HG02870 (cell line): ENCODE results near the gene GPRIN2.

ENCODE experiments used
- ATAC-seq: cut with Tn5 transposase; IDR thresholded peaks from one replicate; pipeline ENCODE4 v1.9.1; 2021; ENCODE audit warnings: mild to moderate bottlenecking, moderate library complexity; ENCODE audit not compliant: unreplicated experiment

The GPRIN2 gene

GRCh38 chr10:46550076-46550790, 6.2 kb downstream of the GPRIN2 start:
- no peak for ATAC-seq

DNA sequence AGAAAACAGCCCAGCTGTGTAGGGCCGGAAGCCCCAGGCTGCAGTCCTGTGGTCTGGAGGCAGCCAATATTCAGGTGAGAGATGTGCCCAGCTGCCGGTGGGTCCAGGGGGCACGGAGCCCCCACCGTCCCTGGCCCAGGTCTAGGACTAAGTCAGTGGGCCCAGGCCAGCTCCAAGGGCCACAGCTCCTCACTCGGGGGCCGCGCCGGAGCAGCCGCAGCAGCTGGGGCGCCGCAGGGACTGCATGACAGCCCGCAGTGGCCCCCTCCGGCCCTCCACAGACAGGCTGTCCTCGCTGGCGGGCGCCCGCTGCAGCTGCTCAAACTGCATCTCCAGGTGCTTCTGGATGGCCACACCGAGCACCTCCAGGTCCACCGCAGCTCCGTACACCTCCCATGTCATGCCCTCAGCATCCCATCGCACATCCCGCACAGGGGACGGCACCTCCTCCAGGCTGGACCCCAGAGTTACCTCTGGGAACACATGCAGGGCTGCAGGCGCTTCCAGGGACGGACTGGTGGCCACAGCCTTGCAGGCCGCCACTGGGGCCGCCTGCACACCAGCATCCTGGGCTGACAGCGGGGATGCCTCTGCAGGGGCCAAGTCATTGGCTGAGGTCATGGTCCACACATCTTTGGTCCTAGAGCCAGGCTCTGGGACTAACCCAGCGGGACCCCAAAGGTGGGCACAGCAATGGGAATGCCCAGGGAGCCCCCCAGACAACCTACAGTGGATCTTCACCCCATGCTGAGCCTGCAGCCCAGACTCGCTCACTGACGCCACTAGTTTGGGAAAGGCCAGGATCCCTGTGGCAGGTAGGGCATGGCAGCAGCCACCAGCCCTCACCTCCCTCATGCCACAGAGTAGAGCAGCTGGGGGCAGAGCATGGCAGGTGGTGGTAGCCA, 7.0 kb downstream of the GPRIN2 start:
- no peak for ATAC-seq

GRCh38 chr10:46548498-46549090, 7.9 kb downstream of the GPRIN2 start:
- no peak for ATAC-seq

GRCh38 chr10:46547541-46548497, 8.6 kb downstream of the GPRIN2 start:
- no peak for ATAC-seq

GRCh38 chr10:46546591-46547540, 9.6 kb downstream of the GPRIN2 start:
- ATAC-seq, result no peak

GRCh38 chr10:46545861-46546590, 10.4 kb downstream of the GPRIN2 start:
- ATAC-seq, result no peak

- no peak for ATAC-seq
These were observed 11.3 kb downstream of the GPRIN2 start for GRCh38 chr10:46544989-46545791.

GRCh38 chr10:46543466-46544377, 12.7 kb downstream of the GPRIN2 start:
- ATAC-seq, result no peak

DNA sequence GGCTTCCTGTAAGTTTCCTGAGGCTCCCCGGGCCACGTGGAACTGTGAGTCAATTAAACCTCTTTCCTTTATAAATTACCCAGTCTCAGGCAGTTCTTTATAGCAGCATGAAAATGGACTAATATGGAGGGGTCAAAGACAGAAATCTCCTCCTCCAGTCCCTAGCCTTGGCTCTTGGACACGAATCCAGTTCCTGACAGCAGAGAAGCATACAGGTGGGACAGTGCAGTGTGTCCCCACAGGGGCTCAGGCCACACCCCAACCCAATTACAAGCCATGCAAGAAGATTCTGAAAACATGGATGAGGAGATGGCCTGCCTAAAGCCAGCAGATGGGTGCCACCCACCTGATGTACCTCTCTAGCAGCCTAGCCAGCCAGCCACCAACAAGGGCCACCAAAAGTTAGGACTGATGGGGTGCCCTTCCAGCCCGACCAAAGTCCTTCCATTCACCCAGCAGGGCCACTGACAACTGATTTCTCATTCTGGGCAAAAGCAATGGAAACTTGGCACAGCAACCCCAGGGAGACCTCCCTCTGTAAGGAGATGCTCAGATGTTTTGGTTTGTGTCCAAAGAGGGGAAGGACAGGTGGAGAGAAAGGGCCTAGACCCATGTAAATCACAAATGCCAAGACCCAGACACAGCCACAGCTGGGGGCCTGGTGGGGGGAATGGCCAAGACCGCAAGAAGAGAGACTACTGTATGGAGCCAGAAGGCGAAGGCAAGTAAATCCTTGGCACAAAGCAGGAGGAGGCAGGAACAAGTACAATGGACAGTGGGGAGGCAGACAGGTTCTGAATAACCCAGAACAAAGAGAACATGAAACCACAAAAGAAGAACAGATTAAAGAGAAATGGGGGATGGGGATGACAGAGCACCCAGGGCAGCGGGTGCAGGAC, 13.6 kb downstream of the GPRIN2 start:
- no peak for ATAC-seq

DNA sequence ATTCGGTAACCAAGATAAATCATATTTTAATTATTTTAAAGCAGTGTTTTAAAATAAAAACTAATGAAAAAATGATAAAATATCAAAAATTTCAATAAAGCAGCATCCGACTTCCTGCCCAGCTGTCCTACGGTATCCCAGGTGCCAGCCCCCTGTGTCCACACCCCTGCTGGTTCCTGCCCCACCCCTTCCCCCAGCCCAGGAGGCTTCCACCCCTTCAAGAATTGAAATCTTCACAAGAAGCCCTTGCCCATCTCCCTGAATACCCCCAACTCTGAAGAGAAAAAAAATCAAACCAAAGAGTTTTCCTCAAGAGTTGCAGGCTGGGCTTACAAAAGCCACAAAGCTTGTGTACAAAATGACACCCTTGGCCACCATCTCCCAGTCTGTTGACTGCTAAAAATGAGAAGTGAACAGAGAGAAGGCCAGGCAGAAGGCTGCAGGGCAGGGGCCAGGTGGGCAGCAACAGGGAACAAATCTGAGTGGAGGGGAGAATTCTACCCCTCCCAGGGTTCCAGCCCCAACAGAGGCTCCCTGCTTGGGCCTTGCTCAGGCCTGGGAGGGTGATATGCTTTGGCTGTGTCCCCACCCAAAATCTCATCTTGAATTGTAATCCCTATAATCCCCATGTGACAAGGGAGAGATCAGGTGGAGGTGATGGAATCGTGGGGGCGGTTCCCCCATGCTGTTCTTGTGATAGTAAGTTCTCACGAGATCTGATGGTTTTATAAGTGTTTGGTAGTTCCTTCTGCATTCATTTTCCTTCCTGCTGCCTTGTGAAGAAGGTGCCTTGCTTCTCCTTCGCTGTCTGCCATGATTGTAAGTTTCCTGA, 14.5 kb downstream of the GPRIN2 start:
- ATAC-seq, result no peak

DNA sequence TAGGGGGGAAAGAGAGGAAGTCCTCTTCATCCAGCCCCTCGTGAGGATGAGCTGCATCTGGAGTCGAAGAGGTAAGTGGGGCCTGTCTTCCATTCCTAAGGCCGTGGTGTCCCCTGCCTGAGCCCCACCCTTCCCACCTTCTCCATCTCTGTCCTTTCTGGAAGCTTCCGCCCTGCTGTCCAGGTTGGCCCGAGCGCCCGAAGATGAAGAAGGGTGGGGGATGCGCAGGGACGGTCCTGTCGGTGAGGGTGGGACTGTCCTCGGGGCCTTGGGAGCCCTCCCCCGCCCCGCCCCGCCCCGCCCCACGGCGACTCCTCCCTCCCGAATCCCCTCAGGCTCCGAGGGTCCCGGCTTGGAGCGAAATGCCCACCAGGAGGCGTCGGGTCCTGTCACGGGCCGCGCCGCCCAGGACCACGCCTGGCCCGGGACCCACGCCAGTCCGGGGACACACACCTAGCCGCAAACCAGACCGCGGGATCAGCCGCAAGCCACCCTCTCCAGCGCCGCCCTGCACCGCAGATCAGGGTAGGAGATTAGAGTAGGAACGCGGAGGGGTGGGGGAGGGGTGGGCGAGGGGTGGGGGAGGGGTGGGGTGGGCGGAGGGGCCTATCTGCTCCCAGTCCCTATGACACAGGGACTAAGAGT, 15.3 kb downstream of the GPRIN2 start:
- no peak for ATAC-seq

DNA sequence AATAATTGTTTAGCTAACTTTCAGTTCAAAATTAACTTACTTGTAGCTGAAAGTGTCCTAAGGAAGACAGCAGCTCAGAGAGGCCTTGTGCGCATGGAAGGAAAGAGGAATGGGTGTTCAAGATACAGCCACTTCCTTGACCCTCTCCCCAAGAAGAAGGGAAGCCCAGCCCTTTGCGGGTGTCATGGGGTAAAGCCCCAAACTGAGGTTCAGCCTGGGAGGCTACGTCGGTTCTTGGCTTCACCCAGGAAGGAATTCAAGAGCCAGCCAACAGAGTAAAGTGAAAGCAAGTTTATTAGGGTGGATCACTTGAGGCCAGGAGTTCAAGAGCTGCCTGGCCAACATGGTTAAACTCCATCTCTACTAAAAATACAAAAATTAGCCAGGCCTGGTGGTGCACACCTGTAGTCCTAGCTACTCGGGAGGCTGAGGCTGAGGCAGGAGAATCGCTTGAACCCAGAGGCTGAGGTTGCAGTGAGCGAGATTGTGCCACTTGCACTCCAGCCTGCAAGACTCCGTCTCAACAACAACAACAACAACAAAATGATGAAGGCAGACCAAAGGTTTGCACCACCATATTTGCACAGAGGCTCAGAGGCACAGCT, 15.9 kb downstream of the GPRIN2 start:
- ATAC-seq, result no peak

DNA sequence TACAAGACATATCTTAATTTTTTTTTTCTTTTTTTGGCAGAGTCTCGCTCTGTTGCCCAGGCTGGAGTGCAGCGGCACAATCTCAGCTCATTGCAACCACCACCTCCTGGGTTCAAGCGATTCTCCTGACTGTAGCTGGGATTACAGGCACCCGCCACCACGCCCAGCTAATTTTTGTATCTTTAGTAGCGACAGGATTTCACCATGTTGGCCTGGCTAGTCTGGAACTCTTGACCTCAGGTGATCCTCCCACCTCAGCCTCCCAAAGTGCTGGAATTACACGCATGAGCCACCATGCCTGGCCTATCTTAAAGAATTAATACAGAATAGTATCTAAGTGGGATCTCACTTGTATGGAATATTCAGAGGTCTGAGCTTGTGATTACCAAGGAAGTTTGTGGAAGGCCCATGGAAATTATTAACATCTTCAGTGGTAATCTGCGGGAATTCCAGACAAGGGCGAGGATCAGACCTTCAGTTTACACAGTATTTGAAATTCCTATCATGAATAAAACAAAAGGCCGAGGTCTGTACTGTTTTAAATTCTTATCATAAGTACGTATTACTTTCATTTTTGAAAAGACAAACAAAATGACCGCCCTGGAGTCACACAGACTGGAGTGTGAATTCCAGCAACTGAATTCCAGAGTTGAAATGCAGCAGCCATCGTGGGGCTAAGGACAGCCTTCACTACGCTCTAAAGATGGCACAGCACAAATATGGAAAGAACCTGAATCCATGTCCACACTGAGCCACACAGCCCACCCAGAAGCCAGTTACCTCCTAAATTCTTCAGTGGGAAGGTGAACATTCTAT, 16.7 kb downstream of the GPRIN2 start:
- no peak for ATAC-seq
